WTC11 (cell line): Measurements from ENCODE around the gene ZNF18. TPM values are rescaled to one million over a fixed set of nuclear protein-coding genes. Genes with fewer than 3 reads are reported as not detected.

ENCODE experiments used
- ATAC-seq: fragments of 200-7000 bp; cut with Tn5 transposase; 2 replicates; pipeline ENCODE4 v1.10.0; 2021; ENCODE audit warnings: mild to moderate bottlenecking, moderate library complexity
- CTCF ChIA-PET: fragments of 300-600 bp; sonication (Branson Sonifier 250); formaldehyde crosslinking; loops from one replicate; lab custom pipeline; 2021; ENCODE audit warnings: antibody characterized with exemption; lab: Charles Lee
- POLR2A ChIA-PET: fragments of 350-600 bp; sonication (Branson Sonifier 250); formaldehyde crosslinking; loops from one replicate; lab custom pipeline; 2021; ENCODE audit warnings: antibody characterized with exemption; lab: Charles Lee
- DNase-seq: peaks from one replicate; pipeline ENCODE4 v3.0.0; 2021; ENCODE audit warnings: low spot score
- H3K27ac Mint-ChIP-seq: 2 replicates; pipeline ENCODE4 v1.8.0; 2021; ENCODE audit warnings: mixed read lengths
- H3K27me3 Mint-ChIP-seq: 2 replicates; pipeline ENCODE4 v1.8.0; 2021; ENCODE audit warnings: low read depth, mild to moderate bottlenecking, moderate library complexity, mixed read lengths
- H3K36me3 Mint-ChIP-seq: 2 replicates; pipeline ENCODE4 v1.8.0; 2021; ENCODE audit warnings: mixed read lengths
- H3K4me1 Mint-ChIP-seq: 2 replicates; pipeline ENCODE4 v1.8.0; 2022; ENCODE audit warnings: mixed read lengths
- H3K4me3 Mint-ChIP-seq: 2 replicates; pipeline ENCODE4 v1.8.0; 2021; ENCODE audit warnings: mild to moderate bottlenecking, moderate library complexity, mixed read lengths
- H3K9me3 Mint-ChIP-seq: 2 replicates; pipeline ENCODE4 v1.8.0; 2021; ENCODE audit warnings: mixed read lengths
- AFF4 ChIP-seq: sonication (generic); formaldehyde crosslinking; IDR thresholded peaks from 2 replicates; pipeline ENCODE4 v1.8.1; 2023; ENCODE audit warnings: mild to moderate bottlenecking, missing genetic modification reagents, borderline replicate concordance
- CREB1 ChIP-seq: sonication (generic); formaldehyde crosslinking; IDR thresholded peaks from 2 replicates; pipeline ENCODE4 v1.8.0; 2023; ENCODE audit warnings: mild to moderate bottlenecking, missing genetic modification reagents
- E2F4 ChIP-seq: sonication (generic); formaldehyde crosslinking; IDR thresholded peaks from 2 replicates; pipeline ENCODE4 v1.8.1; 2022; ENCODE audit warnings: low read depth, mild to moderate bottlenecking, moderate library complexity, missing genetic modification reagents, borderline replicate concordance
- ETV6 ChIP-seq: sonication (generic); formaldehyde crosslinking; IDR thresholded peaks from 2 replicates; pipeline ENCODE4 v1.8.1; 2022; ENCODE audit warnings: mild to moderate bottlenecking, missing genetic modification reagents
- FOXJ3 ChIP-seq: sonication (generic); formaldehyde crosslinking; IDR thresholded peaks from 2 replicates; pipeline ENCODE4 v1.9.0; 2021; ENCODE audit warnings: missing genetic modification reagents, mild to moderate bottlenecking, borderline replicate concordance
- FOXK1 ChIP-seq: sonication (generic); formaldehyde crosslinking; IDR thresholded peaks from 2 replicates; pipeline ENCODE4 v1.8.0; 2022; ENCODE audit warnings: mild to moderate bottlenecking, moderate library complexity, missing genetic modification reagents
- GABPB1 ChIP-seq: sonication (generic); formaldehyde crosslinking; IDR thresholded peaks from 2 replicates; pipeline ENCODE4 v1.8.1; 2023; ENCODE audit warnings: mild to moderate bottlenecking, missing genetic modification reagents
- GRHL2 ChIP-seq: fragments of 250-450 bp; sonication (Bioruptor Pico); IDR thresholded peaks from 2 replicates; pipeline ENCODE4 v1.8.0; 2022; ENCODE audit warnings: mild to moderate bottlenecking, moderate library complexity; ENCODE audit not compliant: insufficient replicate concordance, severe bottlenecking
- HMGA2 ChIP-seq: fragments of 250-450 bp; sonication (Bioruptor Pico); IDR thresholded peaks from 2 replicates; pipeline ENCODE4 v1.4.0; 2021; ENCODE audit warnings: mild to moderate bottlenecking, moderate library complexity
- JAZF1 ChIP-seq: fragments of 250-450 bp; sonication (Bioruptor Pico); IDR thresholded peaks from 2 replicates; pipeline ENCODE4 v1.9.0; 2021; ENCODE audit warnings: moderate library complexity, mild to moderate bottlenecking, inconsistent platforms
- MAX ChIP-seq: sonication (generic); formaldehyde crosslinking; IDR thresholded peaks from 2 replicates; pipeline ENCODE4 v1.8.0; 2022; ENCODE audit warnings: mild to moderate bottlenecking, missing genetic modification reagents
- SOX15 ChIP-seq: fragments of 250-450 bp; sonication (Bioruptor Pico); IDR thresholded peaks from 2 replicates; pipeline ENCODE4 v1.9.0; 2021; ENCODE audit warnings: mild to moderate bottlenecking
- SP1 ChIP-seq: sonication (generic); formaldehyde crosslinking; conservative IDR thresholded peaks from 2 replicates; pipeline ENCODE4 v1.8.1; 2022; ENCODE audit warnings: missing genetic modification reagents
- STAT6 ChIP-seq: sonication (generic); formaldehyde crosslinking; conservative IDR thresholded peaks from 2 replicates; pipeline ENCODE4 v1.8.1; 2023; ENCODE audit warnings: mild to moderate bottlenecking, low read depth, missing genetic modification reagents, moderate library complexity
- TEAD1 ChIP-seq: sonication (generic); formaldehyde crosslinking; IDR thresholded peaks from 2 replicates; pipeline ENCODE4 v1.8.0; 2022; ENCODE audit warnings: mild to moderate bottlenecking, missing genetic modification reagents
- TEAD4 ChIP-seq: sonication (generic); formaldehyde crosslinking; IDR thresholded peaks from 2 replicates; pipeline ENCODE4 v1.8.0; 2022; ENCODE audit warnings: mild to moderate bottlenecking, missing genetic modification reagents
- ZBTB21 ChIP-seq: sonication (generic); formaldehyde crosslinking; IDR thresholded peaks from 2 replicates; pipeline ENCODE4 v1.8.1; 2023; ENCODE audit warnings: mild to moderate bottlenecking, missing genetic modification reagents, borderline replicate concordance
- ZNF219 ChIP-seq: sonication (generic); formaldehyde crosslinking; IDR thresholded peaks from 2 replicates; pipeline ENCODE4 v1.8.0; 2023; ENCODE audit warnings: missing genetic modification reagents, mild to moderate bottlenecking, borderline replicate concordance
- ZNF425 ChIP-seq: fragments of 250-450 bp; sonication (Bioruptor Pico); conservative IDR thresholded peaks from 2 replicates; pipeline ENCODE4 v1.9.0; 2021; ENCODE audit warnings: mild to moderate bottlenecking
- ZNF512 ChIP-seq: sonication (generic); formaldehyde crosslinking; IDR thresholded peaks from 2 replicates; pipeline ENCODE4 v1.8.1; 2022; ENCODE audit warnings: missing genetic modification reagents, borderline replicate concordance
- ZSCAN18 ChIP-seq: fragments of 250-450 bp; sonication (Bioruptor Pico); IDR thresholded peaks from 2 replicates; pipeline ENCODE4 v2.1.2; 2022; ENCODE audit warnings: mild to moderate bottlenecking, moderate library complexity
- total RNA-seq: library from RNA; stranded (reverse); gene quantifications from 3 replicates; pipeline ENCODE4 v1.2.3, GENCODE V29; 2021

The ZNF18 gene
- total RNA-seq, 1 experiment from 2014 or later, result 13.3 TPM

- Mint-ChIP-seq H3K4me3 (no peak overlapping the region), H3K9me3 (no peaks in the 10 kb centered on the region), H3K36me3 (no peaks in the 10 kb centered on the region), H3K27me3 (no peaks in the 10 kb centered on the region), H3K4me1 (0 out of 2 replicates have a peak, but pooled peaks cover 3% of the 10 kb centered on the region), H3K27ac (no peak overlapping the region)
- ChIA-PET POLR2A (interaction anchor here (2.1 kb wide), 1 partner anchor 10 kb away, joined by 10 read pairs; the partner anchor contains the start of gene ZNF18), CTCF (interaction anchor here (0.6 to 1.4 kb wide), 2 partner anchors 10 to 379 kb away, joined by 3 to 4 read pairs; partner anchors contain the start of gene ZNF18)
- TF ChIP-seq TEAD4 (CRISPR knock-in tag), result no peak
- TF ChIP-seq CREB1, result no peak
- no peak for TF ChIP-seq FOXJ3
- TF ChIP-seq ZNF425 (CRISPR knock-in tag), result no peak
- TF ChIP-seq FOXK1 (CRISPR knock-in tag), result no peak
- no peak for TF ChIP-seq ETV6 (CRISPR knock-in tag)
- no peak for TF ChIP-seq ZSCAN18 (CRISPR knock-in tag)
- no peak for TF ChIP-seq HMGA2 (CRISPR knock-in tag)
- TF ChIP-seq MAX (CRISPR knock-in tag), result no peak
- TF ChIP-seq ZBTB21 (CRISPR knock-in tag), result no peak
- no peak for TF ChIP-seq SOX15 (CRISPR knock-in tag)
- TF ChIP-seq STAT6 (CRISPR knock-in tag), result no peak
- TF ChIP-seq ZNF219 (CRISPR knock-in tag), result no peak
- no peak for DNase-seq
- no peak for ATAC-seq
These were observed 10.2 kb upstream of the ZNF18 start for GRCh38 chr17:12007466-12007865.

GRCh38 chr17:11999696-12000095 is 2.4 kb upstream of the ZNF18 start:
- no peak for DNase-seq
- ChIA-PET POLR2A (no interaction called here), CTCF (no interaction called here)
- Mint-ChIP-seq H3K4me3 (no peak overlapping the region), H3K9me3 (no peaks in the 10 kb centered on the region), H3K27me3 (no peaks in the 10 kb centered on the region), H3K36me3 (no peaks in the 10 kb centered on the region), H3K4me1 (peaks cover 11% of the 10 kb centered on the region), H3K27ac (no peak overlapping the region)
- no peak for ATAC-seq
- TF ChIP-seq SP1 (CRISPR knock-in tag), result no peak
- TF ChIP-seq ZBTB21 (CRISPR knock-in tag), result no peak
- no peak for TF ChIP-seq E2F4 (CRISPR knock-in tag)
- TF ChIP-seq ZNF512, result no peak
- TF ChIP-seq JAZF1 (CRISPR knock-in tag), result no peak
- TF ChIP-seq TEAD1 (CRISPR knock-in tag), result no peak
- no peak for TF ChIP-seq GRHL2 (CRISPR knock-in tag)
- no peak for TF ChIP-seq AFF4
- no peak for TF ChIP-seq GABPB1 (CRISPR knock-in tag)
- no peak for TF ChIP-seq TEAD4 (CRISPR knock-in tag)
